ENCODE results near the gene DNAH11.
"Not testable (repeated sequence)": the region's sequence is repeated elsewhere in the genome, so short reads cannot be mapped to it uniquely, and the experiment has no call there.

DNAH11 gene

DNA sequence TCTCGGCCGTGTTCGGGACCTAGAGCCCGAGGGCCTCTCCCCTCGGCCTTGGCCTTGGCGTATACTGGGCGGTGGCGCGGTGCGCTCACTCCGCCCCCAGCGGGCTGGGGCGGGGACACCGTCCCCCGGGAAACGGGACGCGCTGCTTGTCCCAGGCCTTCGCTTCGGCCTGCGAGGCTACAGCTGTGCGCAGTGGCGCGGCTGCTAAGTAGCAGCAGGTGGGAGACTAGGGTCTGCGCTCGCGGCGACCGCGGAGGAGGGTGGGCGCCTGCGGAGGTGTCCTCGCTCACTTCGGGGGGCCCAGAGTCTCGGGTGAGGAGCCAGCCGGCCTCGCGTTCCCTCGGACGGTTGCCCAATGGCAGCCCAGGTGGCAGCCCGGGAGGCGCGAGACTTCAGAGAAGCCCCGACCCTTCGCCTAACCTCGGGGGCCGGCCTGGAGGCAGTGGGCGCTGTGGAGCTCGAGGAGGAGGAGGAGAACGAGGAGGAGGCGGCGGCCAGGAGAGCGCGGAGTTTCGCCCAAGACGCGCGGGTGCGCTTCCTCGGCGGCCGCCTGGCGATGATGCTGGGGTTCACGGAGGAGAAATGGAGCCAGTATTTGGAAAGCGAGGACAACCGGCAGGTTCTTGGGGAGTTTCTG lies at the start of gene DNAH11:
Gene DNAH11 (plus strand): TSS at position 149 of the 637 bp plus-strand sequence. CDS start 207 bp downstream, at position 356.
- peak; percentile 45 to 64 for DNase-seq

DNA sequence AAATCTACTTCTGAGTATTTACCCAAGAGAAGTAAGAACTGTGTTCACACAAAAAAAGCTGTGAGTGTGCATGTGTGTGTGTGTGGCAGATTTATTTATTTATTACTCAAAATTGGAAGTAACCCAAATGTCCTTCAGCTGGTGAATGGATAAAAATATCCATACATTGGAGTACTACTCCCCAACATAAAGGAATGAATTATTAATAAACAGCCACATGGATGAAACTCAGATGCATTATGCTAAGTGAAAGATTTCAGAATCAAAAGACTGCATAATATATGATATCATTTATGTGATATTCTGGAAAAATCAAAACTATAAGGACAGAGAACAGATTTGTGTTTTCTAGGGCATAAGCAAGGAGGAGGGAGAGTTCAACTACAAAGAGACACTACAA lies 47.1 kb upstream of the DNAH11 start:
- DNase-seq, result no peak

GRCh38 chr7:21497072-21497471 lies 45.8 kb upstream of the DNAH11 start:
- DNase-seq, result peak; percentile 56 to 81

GRCh38 chr7:21500117-21500832 lies 42.6 kb upstream of the DNAH11 start:
- no peak for DNase-seq

DNA sequence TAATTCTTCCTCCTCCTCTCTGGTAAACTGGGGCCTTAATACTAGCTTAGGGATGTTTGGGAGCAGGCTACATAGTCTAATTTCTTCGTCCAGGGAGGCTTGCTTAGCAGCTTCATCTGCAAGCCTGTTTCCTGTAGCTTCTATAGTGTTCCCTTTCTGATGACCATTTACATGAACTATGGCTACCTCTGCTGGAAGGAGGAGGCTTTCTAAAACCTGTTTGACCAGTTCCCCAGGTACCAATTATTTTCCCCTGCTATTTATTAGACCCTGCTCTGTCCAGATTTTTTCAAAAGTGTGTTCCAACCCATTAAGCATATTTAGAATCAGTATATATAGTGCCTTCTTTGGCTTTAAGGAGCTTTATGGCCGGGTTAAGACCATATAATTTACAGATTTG lies 38.8 kb upstream of the DNAH11 start:
- DNase-seq, result no peak

DNA sequence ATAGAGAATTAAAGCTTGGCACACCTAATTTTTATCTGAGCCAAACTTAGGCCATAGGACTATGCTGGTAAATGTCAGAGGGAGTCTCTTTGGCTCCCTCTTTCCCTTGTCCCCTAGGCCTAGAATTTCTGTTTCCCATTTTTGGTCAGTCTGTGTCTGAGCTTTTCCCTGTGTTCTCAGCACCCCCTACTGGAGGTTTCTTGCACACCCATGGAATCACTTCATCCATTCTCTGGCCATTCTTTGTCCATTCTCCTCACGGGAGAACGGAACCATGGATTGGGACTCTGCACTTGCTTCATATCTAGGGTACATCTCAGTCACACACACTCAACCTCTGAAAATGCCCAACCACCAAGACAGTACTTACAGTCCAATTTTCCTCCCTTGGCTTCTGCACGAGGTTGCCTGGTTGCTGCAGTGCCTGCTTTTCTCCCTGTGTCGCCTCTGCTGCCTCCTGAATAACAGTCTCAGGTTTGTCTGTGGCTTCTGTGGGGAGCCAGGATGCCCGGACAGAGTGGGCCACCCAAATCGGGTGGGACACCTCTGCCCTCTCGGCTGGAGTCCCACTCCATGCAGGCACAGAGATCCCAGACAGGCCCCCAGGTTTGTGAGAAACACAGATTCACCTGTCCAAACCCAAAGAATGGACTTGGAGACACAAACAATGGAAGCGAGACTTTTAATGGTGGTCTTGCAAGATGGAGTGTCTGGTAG lies 35.1 kb upstream of the DNAH11 start:
- peak in 1 of 2 experiments; percentile 16 for DNase-seq

- no peak for DNase-seq
Measured at GRCh38 chr7:21508538-21508937, 34.3 kb upstream of the DNAH11 start.

DNA sequence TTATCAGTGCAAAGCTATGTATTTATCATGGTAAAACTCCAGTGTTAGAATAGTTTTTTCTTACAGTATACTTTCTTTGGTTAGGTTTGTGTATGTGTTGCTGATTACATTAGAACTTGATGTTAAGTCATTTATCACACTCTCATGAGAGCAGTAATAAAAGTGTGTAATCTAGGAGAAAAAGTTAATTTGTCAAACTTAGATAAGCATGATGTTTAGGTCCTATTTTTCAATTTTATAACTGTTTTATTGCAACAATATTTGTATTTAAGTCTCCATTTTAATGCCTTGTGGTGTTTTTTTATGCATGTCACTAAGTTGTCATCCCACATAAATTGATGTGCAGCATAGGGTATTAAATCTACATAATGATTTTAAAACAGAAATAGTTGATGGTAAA lies 28.8 kb upstream of the DNAH11 start:
- DNase-seq, result no peak

- no peak for DNase-seq
Measured at GRCh38 chr7:21524680-21525079, 18.2 kb upstream of the DNAH11 start.

DNA sequence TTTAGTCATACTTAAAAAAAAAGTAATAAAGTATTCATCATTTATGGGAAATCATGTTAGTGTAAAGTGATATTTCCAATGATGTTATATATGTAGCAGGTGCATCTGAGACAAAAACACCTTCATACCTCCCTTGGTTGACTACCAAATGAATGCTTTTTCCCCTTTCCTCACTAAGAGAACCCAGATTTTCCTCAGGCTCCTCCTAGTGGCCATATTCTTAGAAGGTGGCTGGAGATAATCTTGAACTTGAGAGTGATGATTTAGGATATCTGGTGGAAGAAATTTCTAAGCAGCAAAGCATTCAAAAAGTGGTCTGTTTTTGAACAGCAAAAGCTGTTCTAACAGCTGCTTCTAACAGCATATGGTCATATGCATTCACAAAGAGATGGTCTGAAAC lies 16.8 kb upstream of the DNAH11 start:
- DNase-seq, result peak in 1 of 2 experiments; percentile 1

DNA sequence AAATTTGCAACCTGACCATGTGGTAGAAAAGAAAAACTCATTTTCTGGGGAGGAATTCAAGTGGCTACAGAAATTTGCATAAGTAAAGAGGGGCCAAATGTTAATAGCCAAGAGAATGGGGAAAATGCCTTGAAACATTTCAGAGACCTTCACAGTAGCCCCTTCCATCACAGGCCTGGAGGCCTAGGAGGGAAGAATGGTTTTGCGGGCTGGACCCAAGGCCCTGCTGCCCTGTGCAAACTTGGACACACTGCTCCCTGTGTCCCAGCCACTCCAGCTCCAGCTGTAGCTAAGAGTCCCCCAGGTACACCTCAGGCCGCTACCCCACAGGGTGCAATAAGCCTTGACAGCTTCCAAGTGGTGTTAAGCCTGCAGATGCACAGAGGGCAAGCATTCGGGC lies 16.4 kb upstream of the DNAH11 start:
- DNase-seq, result no peak

DNA sequence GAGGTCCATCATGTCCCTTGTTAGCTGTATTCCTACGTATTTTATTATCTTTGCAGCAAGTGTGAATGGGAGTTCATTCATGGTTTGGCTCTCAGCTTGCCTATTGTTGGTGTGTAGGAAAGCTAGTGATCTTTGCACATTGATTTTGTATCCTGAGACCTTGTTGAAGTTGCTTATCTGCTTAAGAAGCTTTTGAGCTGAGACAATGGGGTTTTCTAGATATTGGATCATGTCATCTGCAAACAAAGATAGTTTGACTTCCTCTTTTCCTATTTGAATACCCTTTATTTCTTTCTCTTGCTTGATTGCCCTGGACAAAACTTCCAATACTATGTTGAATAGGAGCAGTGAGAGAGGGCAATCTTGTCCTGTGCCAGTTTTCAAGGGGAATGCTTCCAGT lies 10.4 kb upstream of the DNAH11 start:
- DNase-seq, result not testable (repeated sequence)

DNA sequence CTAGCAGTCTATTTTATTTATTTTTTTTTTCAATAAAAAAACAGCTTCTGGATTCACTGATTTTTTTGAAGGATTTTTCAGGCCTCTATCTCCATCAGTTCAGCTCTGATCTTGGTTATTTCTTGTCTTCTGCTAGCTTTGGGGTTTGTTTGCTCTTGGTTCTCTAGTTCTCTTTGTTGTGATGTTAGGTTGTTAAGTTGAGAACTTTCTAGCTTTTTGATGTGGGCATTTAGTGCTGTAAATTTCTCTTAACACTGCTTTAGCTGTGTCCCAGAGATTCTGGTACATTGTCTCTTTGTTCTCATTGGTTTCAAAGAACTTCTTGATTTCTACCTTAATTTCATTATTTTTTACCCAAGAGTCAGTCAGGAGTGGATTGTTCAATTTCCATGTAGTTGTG lies 9.2 kb upstream of the DNAH11 start:
- not testable (repeated sequence) for DNase-seq

- DNase-seq, result not testable (repeated sequence)
Measured at GRCh38 chr7:21536445-21537118, 6.3 kb upstream of the DNAH11 start.

DNA sequence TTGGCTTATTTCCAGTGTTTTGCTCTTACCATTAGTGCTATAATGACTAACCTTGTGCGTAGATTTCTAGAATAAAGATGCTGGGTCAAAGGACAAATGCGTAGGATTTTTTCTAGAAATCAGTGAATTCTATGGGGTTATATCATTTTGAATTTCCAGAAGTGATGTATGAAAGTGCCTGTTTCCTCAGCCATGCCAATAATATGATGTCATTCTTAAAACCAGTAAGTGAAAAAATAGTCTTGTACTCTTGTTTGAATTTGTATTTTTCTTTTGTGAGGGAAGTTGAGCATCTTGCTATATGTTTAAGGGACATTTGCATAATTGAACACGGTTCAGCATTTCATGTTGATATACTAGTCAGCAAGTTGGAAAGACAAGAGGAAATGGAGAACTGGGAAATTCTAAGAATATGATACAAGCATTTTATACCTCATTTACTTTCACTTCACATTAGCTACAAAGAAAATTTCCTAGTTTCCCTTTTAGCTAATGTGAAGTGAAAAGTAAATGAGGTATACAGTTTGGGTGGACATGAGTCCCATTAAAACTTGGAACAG lies 3.8 kb upstream of the DNAH11 start:
- no peak for DNase-seq

DNA sequence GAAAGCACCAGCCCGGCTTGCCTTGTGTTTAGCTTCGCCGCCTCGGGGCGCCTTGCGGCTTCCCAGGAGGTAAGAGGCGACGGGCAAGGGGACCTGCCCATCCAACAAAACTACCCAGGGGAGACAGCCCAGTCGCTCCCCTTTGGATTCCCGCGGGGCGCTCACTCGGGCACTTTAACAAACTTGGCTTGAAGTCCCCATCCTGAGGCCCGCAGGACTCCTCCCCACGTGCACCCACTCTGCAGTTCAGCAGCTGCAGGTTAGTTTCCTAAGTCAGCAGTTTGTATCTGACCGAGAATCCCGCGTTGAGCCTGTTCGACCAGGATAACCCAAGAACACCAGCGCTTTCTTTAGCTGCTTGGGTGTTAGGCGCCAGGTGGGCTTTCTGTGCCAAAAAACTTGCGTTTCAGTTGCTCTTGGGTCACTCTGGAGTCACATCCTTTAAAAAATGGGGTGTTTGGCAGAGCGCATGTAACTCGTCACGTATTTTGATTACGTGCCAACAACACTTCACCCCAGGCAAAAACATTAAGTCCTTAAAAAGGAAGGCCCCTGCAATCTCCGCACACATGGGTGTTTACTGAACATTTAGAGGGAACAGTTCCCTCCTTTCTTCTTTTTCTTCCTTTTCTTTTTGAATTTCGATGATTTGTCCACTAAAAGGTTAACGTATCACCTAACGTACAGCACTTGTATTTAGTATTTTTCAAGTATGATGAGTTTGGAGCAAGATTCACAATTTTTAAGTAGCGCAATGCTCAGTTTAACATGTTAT lies 876 bp downstream of the DNAH11 start:
- DNase-seq, result peak in 1 of 2 experiments; percentile 58

DNA sequence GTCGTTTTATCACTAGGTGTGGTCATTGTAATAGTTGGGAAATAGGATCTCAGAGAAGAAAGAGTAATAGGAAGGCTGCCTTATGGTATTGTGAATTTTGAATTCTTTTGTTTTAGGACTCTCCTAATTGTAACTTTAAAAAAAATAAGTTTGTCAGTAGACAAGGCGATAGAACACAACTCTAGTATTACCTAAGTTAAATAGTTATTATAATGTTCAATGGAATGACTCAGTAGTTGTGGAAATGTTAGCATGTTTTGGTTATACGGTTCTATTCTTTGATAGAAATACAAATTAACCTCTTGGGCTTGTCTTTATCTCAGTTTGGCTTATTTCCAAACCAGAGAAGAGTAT lies 1.4 kb downstream of the DNAH11 start:
- no peak for DNase-seq

- DNase-seq, result peak in 1 of 2 experiments; percentile 5
Measured at GRCh38 chr7:21544715-21545114, 1.9 kb downstream of the DNAH11 start.

DNA sequence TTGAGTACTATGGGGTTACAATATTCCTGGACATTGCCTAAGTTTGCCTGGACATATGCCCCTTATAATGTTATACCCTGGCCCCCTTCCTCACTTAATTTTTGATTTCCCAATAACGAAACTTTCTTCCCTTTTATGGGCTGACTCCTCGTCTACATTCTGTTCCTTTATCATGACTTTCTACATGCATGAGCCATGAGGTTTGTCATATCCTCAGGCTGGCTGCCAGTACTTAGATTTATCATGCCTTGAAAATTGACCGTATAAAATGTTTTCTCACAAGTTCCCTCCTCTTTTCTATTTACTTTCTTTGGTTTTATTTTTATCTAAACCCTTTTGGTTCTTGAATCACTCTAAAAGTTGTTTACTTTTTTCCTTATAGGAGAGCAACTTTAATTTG lies 4.7 kb downstream of the DNAH11 start:
- no peak for DNase-seq

GRCh38 chr7:21548491-21548890 lies 5.7 kb downstream of the DNAH11 start:
- DNase-seq, result no peak

GRCh38 chr7:21550076-21550475 lies 7.2 kb downstream of the DNAH11 start:
- no peak for DNase-seq

- peak in 1 of 2 experiments; percentile 5 for DNase-seq
Measured at GRCh38 chr7:21550821-21551531, 8.1 kb downstream of the DNAH11 start.

All from NCI-H524 (cell line).